KMS-11 (cell line): ENCODE data around the gene FAM83D.

Experiments used
- H2AFZ ChIP-seq: fragments of 200-600 bp; sonication (generic); 2 replicates; pipeline ENCODE4 v1.6.1; 2016; ENCODE audit warnings: antibody characterized with exemption, mixed run types, low read depth
- H3K27ac ChIP-seq: fragments of 200-600 bp; sonication (generic); 2 replicates; pipeline ENCODE4 v1.6.1; 2016; ENCODE audit warnings: mild to moderate bottlenecking, mixed run types
- H3K27me3 ChIP-seq: fragments of 200-600 bp; sonication (generic); 2 replicates; pipeline ENCODE4 v1.6.1; 2017; ENCODE audit warnings: mild to moderate bottlenecking, low read depth, mixed run types, moderate library complexity; ENCODE audit not compliant: insufficient read depth
- H3K36me3 ChIP-seq: fragments of 200-600 bp; sonication (generic); 2 replicates; pipeline ENCODE4 v1.6.1; 2017; ENCODE audit warnings: mild to moderate bottlenecking, mixed run types; ENCODE audit not compliant: insufficient read depth
- H3K4me1 ChIP-seq: fragments of 200-600 bp; sonication (generic); 2 replicates; pipeline ENCODE4 v1.6.1; 2016; ENCODE audit warnings: mild to moderate bottlenecking, low read depth, mixed run types; ENCODE audit not compliant: poor library complexity, severe bottlenecking
- H3K4me2 ChIP-seq: fragments of 200-600 bp; sonication (generic); 2 replicates; pipeline ENCODE4 v1.7.0; 2016; ENCODE audit warnings: mild to moderate bottlenecking, mixed run types
- H3K4me3 ChIP-seq: fragments of 200-600 bp; sonication (generic); IDR thresholded peaks from 2 replicates; pipeline ENCODE4 v1.6.1; 2017; ENCODE audit warnings: low read depth, low read length, mixed read lengths; ENCODE audit not compliant: insufficient read depth
- H3K79me2 ChIP-seq: fragments of 200-600 bp; sonication (generic); 2 replicates; pipeline ENCODE4 v1.6.1; 2016; ENCODE audit warnings: low read depth, mixed run types; ENCODE audit not compliant: insufficient read depth
- H3K9ac ChIP-seq: fragments of 200-600 bp; sonication (generic); 2 replicates; pipeline ENCODE4 v1.6.1; 2016; ENCODE audit warnings: mild to moderate bottlenecking, mixed run types
- H4K20me1 ChIP-seq: fragments of 200-600 bp; sonication (generic); 2 replicates; pipeline ENCODE4 v1.6.1; 2016; ENCODE audit warnings: mild to moderate bottlenecking, mixed run types; ENCODE audit not compliant: insufficient read depth
- CTCF ChIP-seq: fragments of 200-600 bp; sonication (generic); conservative IDR thresholded peaks from 2 replicates; pipeline ENCODE4 v1.6.1; 2017; ENCODE audit warnings: low read depth, mild to moderate bottlenecking, antibody characterized with exemption, low read length, moderate library complexity, mixed read lengths

Gene FAM83D

GRCh38 chr20:38907918-38908677 lies 18.1 kb upstream of the FAM83D start:
- no peak overlapping the region for H2AFZ ChIP-seq
- H3K27ac ChIP-seq = no peak overlapping the region
- H3K4me3 ChIP-seq = no peak overlapping the region
- no peak for TF ChIP-seq CTCF
- no peak overlapping the region for H3K9ac ChIP-seq
- H3K4me1 ChIP-seq = no peaks in the 10 kb centered on the region
- H3K36me3 ChIP-seq = no peaks in the 10 kb centered on the region
- H4K20me1 ChIP-seq = no peaks in the 10 kb centered on the region
- no peaks in the 10 kb centered on the region for H3K27me3 ChIP-seq
- H3K79me2 ChIP-seq = no peaks in the 10 kb centered on the region
- no peak overlapping the region for H3K4me2 ChIP-seq

- Histone ChIP-seq H3K9ac (no peak overlapping the region), H3K4me2 (no peak overlapping the region), H3K4me3 (no peak overlapping the region), H3K27me3 (no peaks in the 10 kb centered on the region), H3K36me3 (no peaks in the 10 kb centered on the region), H2AFZ (no peak overlapping the region), H4K20me1 (no peaks in the 10 kb centered on the region), H3K79me2 (no peaks in the 10 kb centered on the region), H3K27ac (no peak overlapping the region), H3K4me1 (no peaks in the 10 kb centered on the region)
- no peak for TF ChIP-seq CTCF
Observed at GRCh38 chr20:38915355-38915754, 10.9 kb upstream of the FAM83D start.

GRCh38 chr20:38917657-38918056 lies 8.6 kb upstream of the FAM83D start:
- no peak for TF ChIP-seq CTCF
- H3K4me3 ChIP-seq = no peak overlapping the region
- H3K4me2 ChIP-seq = no peak overlapping the region
- no peak overlapping the region for H3K27ac ChIP-seq
- no peaks in the 10 kb centered on the region for H3K27me3 ChIP-seq
- no peaks in the 10 kb centered on the region for H3K4me1 ChIP-seq
- no peaks in the 10 kb centered on the region for H3K36me3 ChIP-seq
- H4K20me1 ChIP-seq = no peaks in the 10 kb centered on the region
- H2AFZ ChIP-seq = no peak overlapping the region
- no peak overlapping the region for H3K9ac ChIP-seq
- no peaks in the 10 kb centered on the region for H3K79me2 ChIP-seq

- TF ChIP-seq CTCF = no peak
- H3K79me2 ChIP-seq = no peaks in the 10 kb centered on the region
- H3K9ac ChIP-seq = no peak overlapping the region
- no peak overlapping the region for H2AFZ ChIP-seq
- no peaks in the 10 kb centered on the region for H3K27me3 ChIP-seq
- no peak overlapping the region for H3K27ac ChIP-seq
- H4K20me1 ChIP-seq = no peaks in the 10 kb centered on the region
- no peaks in the 10 kb centered on the region for H3K4me1 ChIP-seq
- H3K36me3 ChIP-seq = no peaks in the 10 kb centered on the region
- H3K4me3 ChIP-seq = no peak overlapping the region
- no peak overlapping the region for H3K4me2 ChIP-seq
Observed at GRCh38 chr20:38918172-38918571, 8.0 kb upstream of the FAM83D start.
